DOHH2 (cell line): ENCODE measurements around the gene TNRC6A.

ENCODE experiments used
- EZH2phosphoT487 ChIP-seq: fragments of 200-600 bp; sonication (generic); IDR thresholded peaks from 2 replicates; pipeline ENCODE4 v1.6.1; 2017; ENCODE audit warnings: borderline replicate concordance, mild to moderate bottlenecking, antibody characterized with exemption, low read length, moderate library complexity, mixed read lengths
- TF ChIP-seq, protein P1 (sequence below): fragments of 200-600 bp; sonication (generic); IDR thresholded peaks from one replicate; pipeline ENCODE4 v1.5.1; 2014; ENCODE audit warnings: antibody characterized with exemption, mild to moderate bottlenecking, low read depth, low read length; ENCODE audit not compliant: poor library complexity, severe bottlenecking

GRCh38 chr16:24850289-24850938 lies 121.0 kb downstream of the TNRC6A start:
- TF ChIP-seq, protein P1, sequence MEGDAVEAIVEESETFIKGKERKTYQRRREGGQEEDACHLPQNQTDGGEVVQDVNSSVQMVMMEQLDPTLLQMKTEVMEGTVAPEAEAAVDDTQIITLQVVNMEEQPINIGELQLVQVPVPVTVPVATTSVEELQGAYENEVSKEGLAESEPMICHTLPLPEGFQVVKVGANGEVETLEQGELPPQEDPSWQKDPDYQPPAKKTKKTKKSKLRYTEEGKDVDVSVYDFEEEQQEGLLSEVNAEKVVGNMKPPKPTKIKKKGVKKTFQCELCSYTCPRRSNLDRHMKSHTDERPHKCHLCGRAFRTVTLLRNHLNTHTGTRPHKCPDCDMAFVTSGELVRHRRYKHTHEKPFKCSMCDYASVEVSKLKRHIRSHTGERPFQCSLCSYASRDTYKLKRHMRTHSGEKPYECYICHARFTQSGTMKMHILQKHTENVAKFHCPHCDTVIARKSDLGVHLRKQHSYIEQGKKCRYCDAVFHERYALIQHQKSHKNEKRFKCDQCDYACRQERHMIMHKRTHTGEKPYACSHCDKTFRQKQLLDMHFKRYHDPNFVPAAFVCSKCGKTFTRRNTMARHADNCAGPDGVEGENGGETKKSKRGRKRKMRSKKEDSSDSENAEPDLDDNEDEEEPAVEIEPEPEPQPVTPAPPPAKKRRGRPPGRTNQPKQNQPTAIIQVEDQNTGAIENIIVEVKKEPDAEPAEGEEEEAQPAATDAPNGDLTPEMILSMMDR: no peak
- no peak for TF ChIP-seq EZH2phosphoT487
